Measurements from ENCODE around the gene ORAI3. TPM values are rescaled to one million over a fixed set of nuclear protein-coding genes. Genes with fewer than 3 reads are reported as not detected.
A peak's percentile ranks its signal among the peaks of the same experiment; 100 is the strongest.

ORAI3 gene
- total RNA-seq, 1 experiment from 2014 or later, result 26.9 TPM

DNA sequence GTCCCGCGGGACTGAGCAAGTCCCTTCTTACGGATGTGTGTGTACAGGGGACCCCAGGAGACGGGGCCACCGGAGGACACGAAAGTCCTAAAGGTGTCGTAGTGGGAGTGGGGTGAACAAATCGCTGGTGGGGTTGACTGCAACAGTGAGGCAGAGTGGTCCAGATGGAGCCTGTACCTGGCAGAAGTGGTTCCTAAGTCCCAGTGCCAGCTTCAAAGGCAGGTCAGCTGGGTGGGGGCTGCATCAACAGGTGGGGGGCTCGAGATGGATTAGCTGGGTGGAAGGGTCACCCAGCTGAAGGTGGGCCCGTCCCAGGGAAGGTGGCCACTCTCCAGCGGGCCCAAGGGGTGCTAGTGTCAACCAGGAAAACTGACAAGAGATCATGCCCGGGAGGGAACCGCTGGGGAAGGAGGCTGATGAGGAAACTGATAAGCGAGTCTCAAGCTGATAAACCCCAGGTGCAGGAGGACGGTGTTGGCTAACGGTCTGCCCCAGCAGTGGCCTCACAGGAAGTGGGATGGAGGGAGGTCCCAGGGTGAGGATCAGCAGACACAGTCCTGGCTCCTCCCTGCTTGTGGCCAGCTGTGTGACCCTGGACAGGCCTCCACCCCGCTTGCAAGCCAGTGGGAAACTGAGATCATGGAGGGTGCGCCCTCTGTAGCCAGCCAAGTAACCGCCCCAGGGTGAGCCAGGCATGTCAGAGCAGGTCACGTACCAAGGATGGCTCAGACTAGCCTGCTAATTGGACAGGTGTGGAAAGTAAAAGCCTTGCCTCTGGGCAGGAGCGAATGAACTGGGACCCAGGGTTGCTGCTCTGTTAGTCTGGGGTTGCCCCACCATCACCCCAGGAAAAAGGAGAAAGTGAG is 1.0 kb downstream of the ORAI3 start:
- peak overlapping the region; percentile 82 to 92 for H3K4me3 ChIP-seq (ENCODE audit: low read depth in 2 of 2, low read length in 2 of 2)
- CTCF ChIA-PET, result interaction anchor here (0.5 to 0.7 kb wide), 2 partner anchors 10 to 25 kb away, joined by 3 to 7 read pairs; no protein-coding TSS in a partner anchor
- H3K27me3 ChIP-seq (ENCODE audit: control insufficient read depth, insufficient read depth, low read length), result no peaks in the 10 kb centered on the region
- H3K9me3 ChIP-seq (ENCODE audit: control insufficient read depth, insufficient read depth, low read depth, low read length), result no peaks in the 10 kb centered on the region
- peak overlapping the region; percentile 95 for H3K27ac ChIP-seq (ENCODE audit: low read length)
- intact Hi-C loops (cut with micrococcal nuclease; ENCODE audit: unreplicated experiment), result loop anchor here (5.0 kb wide), 1 partner anchor 147 kb away; no protein-coding TSS in a partner anchor
- POLR2A ChIA-PET, result interaction anchor here (0.5 to 1.0 kb wide), 2 partner anchors 17 to 266 kb away, joined by 4 read pairs; no protein-coding TSS in a partner anchor
- in situ Hi-C loops (cut with HindIII; ENCODE audit: low pct_unique_long_range_greater_than_20kb, low sequenced_read_pairs), result no loop called here
- DNase-seq (ENCODE audit: low read depth, low spot score) (no peak), ATAC-seq (peak; percentile 41)
- BruUV-seq (replicated peaks), result TSS peak; percentile 69
- H3K4me1 ChIP-seq (ENCODE audit: control insufficient read depth, insufficient read depth, low read length), result peaks cover 43% of the 10 kb centered on the region
- no peaks in the 10 kb centered on the region; the same call in 1 of the 2 replicates for H3K36me3 ChIP-seq (ENCODE audit: control insufficient read depth, insufficient read depth, low read length)
- TF ChIP-seq, protein P1, sequence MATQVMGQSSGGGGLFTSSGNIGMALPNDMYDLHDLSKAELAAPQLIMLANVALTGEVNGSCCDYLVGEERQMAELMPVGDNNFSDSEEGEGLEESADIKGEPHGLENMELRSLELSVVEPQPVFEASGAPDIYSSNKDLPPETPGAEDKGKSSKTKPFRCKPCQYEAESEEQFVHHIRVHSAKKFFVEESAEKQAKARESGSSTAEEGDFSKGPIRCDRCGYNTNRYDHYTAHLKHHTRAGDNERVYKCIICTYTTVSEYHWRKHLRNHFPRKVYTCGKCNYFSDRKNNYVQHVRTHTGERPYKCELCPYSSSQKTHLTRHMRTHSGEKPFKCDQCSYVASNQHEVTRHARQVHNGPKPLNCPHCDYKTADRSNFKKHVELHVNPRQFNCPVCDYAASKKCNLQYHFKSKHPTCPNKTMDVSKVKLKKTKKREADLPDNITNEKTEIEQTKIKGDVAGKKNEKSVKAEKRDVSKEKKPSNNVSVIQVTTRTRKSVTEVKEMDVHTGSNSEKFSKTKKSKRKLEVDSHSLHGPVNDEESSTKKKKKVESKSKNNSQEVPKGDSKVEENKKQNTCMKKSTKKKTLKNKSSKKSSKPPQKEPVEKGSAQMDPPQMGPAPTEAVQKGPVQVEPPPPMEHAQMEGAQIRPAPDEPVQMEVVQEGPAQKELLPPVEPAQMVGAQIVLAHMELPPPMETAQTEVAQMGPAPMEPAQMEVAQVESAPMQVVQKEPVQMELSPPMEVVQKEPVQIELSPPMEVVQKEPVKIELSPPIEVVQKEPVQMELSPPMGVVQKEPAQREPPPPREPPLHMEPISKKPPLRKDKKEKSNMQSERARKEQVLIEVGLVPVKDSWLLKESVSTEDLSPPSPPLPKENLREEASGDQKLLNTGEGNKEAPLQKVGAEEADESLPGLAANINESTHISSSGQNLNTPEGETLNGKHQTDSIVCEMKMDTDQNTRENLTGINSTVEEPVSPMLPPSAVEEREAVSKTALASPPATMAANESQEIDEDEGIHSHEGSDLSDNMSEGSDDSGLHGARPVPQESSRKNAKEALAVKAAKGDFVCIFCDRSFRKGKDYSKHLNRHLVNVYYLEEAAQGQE (IDR thresholded peaks at IDR 0.05; ENCODE audit: insufficient read depth in 1 of 2, low read depth in 2 of 2, low read length in 1 of 2), result no peak
- TF ChIP-seq, protein P2, sequence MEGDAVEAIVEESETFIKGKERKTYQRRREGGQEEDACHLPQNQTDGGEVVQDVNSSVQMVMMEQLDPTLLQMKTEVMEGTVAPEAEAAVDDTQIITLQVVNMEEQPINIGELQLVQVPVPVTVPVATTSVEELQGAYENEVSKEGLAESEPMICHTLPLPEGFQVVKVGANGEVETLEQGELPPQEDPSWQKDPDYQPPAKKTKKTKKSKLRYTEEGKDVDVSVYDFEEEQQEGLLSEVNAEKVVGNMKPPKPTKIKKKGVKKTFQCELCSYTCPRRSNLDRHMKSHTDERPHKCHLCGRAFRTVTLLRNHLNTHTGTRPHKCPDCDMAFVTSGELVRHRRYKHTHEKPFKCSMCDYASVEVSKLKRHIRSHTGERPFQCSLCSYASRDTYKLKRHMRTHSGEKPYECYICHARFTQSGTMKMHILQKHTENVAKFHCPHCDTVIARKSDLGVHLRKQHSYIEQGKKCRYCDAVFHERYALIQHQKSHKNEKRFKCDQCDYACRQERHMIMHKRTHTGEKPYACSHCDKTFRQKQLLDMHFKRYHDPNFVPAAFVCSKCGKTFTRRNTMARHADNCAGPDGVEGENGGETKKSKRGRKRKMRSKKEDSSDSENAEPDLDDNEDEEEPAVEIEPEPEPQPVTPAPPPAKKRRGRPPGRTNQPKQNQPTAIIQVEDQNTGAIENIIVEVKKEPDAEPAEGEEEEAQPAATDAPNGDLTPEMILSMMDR (IDR thresholded peaks at IDR 0.05), result no peak; the same call in 1 of the 2 replicates
- peak; percentile 82 for TF ChIP-seq POLR2AphosphoS5 (IDR thresholded peaks at IDR 0.05; ENCODE audit: low read depth, low read length)
- 0 out of 2 replicates have a peak, but pooled peaks have one; percentile 25 for TF ChIP-seq TCF7L2 (IDR thresholded peaks at IDR 0.05; ENCODE audit: low read depth, low read length)
- TF ChIP-seq SIN3A (IDR thresholded peaks at IDR 0.05; ENCODE audit: borderline replicate concordance, insufficient read depth, low read depth, low read length), result 0 out of 2 replicates have a peak, but pooled peaks have one; percentile 53

DNA sequence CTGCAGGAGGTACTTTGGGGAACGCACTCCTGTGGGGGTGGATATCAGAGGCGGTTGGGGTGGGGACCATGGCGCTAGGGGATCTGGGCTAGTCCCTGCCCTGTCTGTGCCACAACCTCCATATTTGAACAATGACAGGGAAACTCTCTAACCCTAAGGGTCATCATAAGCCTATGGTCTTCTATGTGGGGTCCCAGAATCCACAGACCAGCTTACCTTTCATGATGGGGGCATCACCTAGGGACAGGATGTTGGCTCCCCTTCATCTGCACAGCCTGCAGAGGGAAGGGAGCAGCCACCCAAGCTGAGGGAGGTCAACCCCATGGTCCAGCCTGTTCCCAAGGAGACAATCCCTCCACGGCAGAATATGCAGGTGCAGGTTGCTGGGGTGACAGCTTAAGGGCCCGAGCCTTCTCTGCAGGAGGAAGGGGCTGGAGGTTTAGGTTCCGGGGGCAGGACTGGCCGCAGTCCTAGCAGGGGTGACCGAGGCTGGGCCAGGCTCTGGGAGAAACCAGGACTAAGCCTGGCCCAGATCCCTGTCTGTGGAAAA is 1.7 kb downstream of the ORAI3 start:
- Histone ChIP-seq H3K9me3 (ENCODE audit: control insufficient read depth, insufficient read depth, low read depth, low read length) (no peaks in the 10 kb centered on the region), H3K27me3 (ENCODE audit: control insufficient read depth, insufficient read depth, low read length) (no peaks in the 10 kb centered on the region), H3K4me1 (ENCODE audit: control insufficient read depth, insufficient read depth, low read length) (peaks cover 43% of the 10 kb centered on the region), H3K27ac (ENCODE audit: low read length) (peak overlapping the region; percentile 95), H3K36me3 (ENCODE audit: control insufficient read depth, insufficient read depth, low read length) (no peaks in the 10 kb centered on the region; the same call in 1 of the 2 replicates), H3K4me3 (ENCODE audit: low read depth in 2 of 2, low read length in 2 of 2) (peak overlapping the region; percentile 82 to 92)
- BruUV-seq (replicated peaks), result no TSS peak
- ChIA-PET CTCF (interaction anchor here (0.5 kb wide), 1 partner anchor 11 kb away, joined by 7 read pairs; no protein-coding TSS in a partner anchor), POLR2A (interaction anchor here (1.0 kb wide), 1 partner anchor 17 kb away, joined by 4 read pairs; no protein-coding TSS in a partner anchor)
- DNase-seq (ENCODE audit: low read depth, low spot score) (no peak), ATAC-seq (no peak)
- TF ChIP-seq, protein P1 (IDR thresholded peaks at IDR 0.05; ENCODE audit: insufficient read depth in 1 of 2, low read depth in 2 of 2, low read length in 1 of 2), result no peak
- TF ChIP-seq POLR2AphosphoS5 (IDR thresholded peaks at IDR 0.05; ENCODE audit: low read depth, low read length) (no peak; the same call in none of the 2 replicates), SIN3A (IDR thresholded peaks at IDR 0.05; ENCODE audit: borderline replicate concordance, insufficient read depth, low read depth, low read length) (no peak), TCF7L2 (IDR thresholded peaks at IDR 0.05; ENCODE audit: low read depth, low read length) (no peak)
- TF ChIP-seq, protein P2 (IDR thresholded peaks at IDR 0.05), result no peak
- intact Hi-C loops (cut with micrococcal nuclease; ENCODE audit: unreplicated experiment) (loop anchor here (5.0 kb wide), 1 partner anchor 147 kb away; no protein-coding TSS in a partner anchor), in situ Hi-C loops (cut with HindIII; ENCODE audit: low pct_unique_long_range_greater_than_20kb, low sequenced_read_pairs) (no loop called here)

Data from Panc1 (cell line).